SK-N-MC (cell line): Measurements from ENCODE around the gene CPTP.

ENCODE experiments used
- EZH2 ChIP-seq: fragments of 200-600 bp; sonication (generic); IDR thresholded peaks from one replicate; pipeline ENCODE4 v1.6.1; 2017; ENCODE audit warnings: antibody characterized with exemption
- FOXP2 ChIP-seq: optimal IDR thresholded peaks from 2 replicates; pipeline ENCODE3; 2011; ENCODE audit warnings: mild to moderate bottlenecking, moderate library complexity; ENCODE audit not compliant: insufficient read depth; ENCODE audit errors: extremely low read length, control extremely low read depth
- POLR2AphosphoS5 ChIP-seq: IDR thresholded peaks from 2 replicates; pipeline ENCODE4 v1.6.1; 2012; ENCODE audit warnings: mild to moderate bottlenecking, low read depth, low read length, borderline replicate concordance

- no peak for TF ChIP-seq EZH2
- TF ChIP-seq POLR2AphosphoS5, result no peak
- no peak for TF ChIP-seq FOXP2
Observed at GRCh38 chr1:1345384-1345783, 20.8 kb downstream of the CPTP start.
